Stimulated activated naive CD4-positive, alpha-beta T cell treated with Interleukin-2 at 50 U/mL for 16 hours (primary cell): Measurements from ENCODE around the gene SFXN5.
"Not testable (repeated sequence)": the region's sequence is repeated elsewhere in the genome, so short reads cannot be mapped to it uniquely, and the experiment has no call there.

ENCODE experiments used
- DNase-seq: peaks from one replicate; lab custom pipeline; 2025; lab: John Stamatoyannopoulos, UW

SFXN5 gene, protein sequence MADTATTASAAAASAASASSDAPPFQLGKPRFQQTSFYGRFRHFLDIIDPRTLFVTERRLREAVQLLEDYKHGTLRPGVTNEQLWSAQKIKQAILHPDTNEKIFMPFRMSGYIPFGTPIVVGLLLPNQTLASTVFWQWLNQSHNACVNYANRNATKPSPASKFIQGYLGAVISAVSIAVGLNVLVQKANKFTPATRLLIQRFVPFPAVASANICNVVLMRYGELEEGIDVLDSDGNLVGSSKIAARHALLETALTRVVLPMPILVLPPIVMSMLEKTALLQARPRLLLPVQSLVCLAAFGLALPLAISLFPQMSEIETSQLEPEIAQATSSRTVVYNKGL

DNA sequence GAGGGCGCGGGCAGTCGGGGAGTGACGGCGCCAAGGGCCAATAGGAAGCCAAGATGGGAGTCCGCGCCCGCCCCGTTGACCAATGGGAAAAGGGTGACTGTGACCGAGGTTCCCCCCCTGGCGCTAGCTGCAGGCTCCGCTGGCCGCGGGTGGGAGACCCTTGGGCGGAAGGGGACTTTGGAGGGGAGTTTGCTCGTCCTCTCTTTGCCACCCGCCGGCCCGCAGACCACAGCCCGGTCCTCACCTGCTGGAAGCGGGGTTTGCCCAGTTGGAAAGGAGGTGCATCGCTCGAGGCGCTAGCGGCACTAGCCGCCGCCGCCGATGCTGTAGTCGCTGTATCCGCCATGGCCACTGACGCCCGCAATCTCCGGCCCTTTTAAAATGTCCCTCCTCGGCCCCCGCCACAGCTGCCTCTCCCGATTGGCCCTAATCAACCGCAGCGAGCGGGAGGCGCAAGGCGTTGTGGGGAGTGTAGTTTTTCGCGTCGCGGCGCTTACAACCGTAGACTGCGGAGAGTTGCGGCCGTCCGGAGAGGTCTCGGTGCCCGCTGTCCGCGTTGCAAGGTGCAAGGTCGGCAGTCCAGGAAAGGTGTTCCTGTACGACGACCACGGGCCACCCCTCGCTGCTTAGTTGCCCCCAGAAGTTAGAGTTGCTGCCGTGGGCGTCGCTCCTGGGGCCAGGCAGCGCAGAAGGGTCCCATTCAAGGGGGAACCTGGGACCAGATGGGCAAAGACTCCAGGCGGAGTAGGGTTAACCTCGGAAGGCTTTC, at the start of gene SFXN5:
Gene SFXN5, minus strand, starts transcription at position 353 of the 769 bp plus-strand sequence. Its CDS starts 7 bp downstream, at position 346.
- DNase-seq = peak; percentile 93

DNA sequence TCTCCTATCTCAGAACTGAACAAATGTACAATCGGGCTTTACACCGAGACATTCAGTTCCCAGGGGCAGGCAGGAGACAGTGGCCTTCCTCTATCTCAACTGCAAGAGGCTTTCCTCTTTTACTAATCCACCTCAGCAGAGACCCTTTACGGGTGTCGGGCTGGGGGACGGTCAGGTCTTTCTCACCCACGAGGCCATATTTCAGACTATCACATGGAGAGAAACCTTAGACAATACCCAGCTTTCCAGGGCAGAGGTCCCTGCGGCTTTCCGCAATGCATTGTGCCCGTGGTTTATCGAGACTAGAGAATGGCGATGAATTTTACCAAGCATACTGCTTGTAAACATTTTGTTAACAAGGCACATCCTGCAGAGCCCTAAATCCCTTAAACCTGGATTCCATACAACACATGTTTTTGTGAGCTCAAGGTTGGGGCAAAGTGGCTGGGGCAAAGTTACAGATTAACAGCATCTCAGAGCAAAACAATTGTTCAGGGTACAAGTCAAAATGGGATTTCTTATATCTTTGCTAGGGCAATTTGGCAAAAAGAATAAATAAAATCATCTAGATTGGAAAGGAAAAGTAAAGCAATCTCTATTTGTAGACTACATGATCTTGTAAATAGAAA, 48.2 kb upstream of the SFXN5 start:
- DNase-seq = not testable (repeated sequence)

DNA sequence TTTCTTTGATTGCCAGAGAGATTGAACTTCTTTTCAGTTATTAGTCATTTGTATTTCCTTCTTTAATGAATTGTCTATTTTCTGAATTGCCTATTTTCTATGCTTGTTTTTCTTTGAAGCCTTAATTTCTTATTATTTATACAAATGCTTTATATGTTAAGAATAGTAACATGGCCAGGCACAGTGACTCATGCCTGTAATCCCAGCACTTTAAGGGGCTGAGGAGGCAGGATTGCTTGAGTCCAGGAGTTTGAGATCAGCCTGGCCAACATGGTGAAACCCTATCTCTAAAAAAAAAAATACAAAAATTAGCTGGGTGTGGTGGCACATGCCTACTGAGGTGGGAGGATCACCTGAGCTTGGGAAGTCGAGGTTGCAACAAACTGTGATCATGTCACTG, 45.9 kb upstream of the SFXN5 start:
- DNase-seq = no peak

DNA sequence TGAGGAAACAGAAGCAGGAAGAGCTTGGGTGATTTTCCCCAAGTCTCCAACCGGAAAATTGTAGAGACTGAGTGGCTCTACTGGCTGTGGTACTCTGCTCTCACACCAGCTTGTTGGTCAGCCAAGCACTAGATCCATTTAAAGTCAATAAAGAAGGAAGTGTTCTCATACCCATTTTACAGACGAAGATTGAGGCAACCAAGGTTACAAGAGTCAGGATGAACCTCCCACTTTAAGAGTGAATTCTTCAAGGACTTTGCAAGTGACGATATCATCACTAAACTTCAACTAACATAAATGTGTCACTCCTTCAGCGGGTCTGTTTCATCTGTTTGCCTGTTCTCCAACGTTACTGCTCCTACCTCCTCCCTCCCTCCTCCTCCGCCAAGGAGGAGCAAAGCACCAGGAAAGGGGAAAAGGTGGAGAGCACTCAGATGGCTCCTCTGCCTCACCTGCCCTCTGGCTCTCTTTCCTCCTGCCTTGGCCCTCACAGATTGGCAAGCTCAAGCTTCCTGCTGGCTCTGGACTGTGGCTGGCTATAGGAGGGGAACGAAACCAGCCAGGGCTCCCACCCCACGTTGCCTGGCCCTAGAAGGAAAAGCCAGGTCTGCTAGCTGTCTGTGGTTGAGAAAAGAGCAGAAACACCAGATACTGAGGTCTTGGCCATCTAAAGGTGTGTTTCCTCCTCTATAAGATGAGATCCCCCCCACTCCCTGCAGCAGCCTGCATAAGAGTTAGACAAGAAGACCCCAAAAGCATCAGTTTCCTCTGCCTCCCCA, 44.9 kb upstream of the SFXN5 start:
- DNase-seq = no peak

DNA sequence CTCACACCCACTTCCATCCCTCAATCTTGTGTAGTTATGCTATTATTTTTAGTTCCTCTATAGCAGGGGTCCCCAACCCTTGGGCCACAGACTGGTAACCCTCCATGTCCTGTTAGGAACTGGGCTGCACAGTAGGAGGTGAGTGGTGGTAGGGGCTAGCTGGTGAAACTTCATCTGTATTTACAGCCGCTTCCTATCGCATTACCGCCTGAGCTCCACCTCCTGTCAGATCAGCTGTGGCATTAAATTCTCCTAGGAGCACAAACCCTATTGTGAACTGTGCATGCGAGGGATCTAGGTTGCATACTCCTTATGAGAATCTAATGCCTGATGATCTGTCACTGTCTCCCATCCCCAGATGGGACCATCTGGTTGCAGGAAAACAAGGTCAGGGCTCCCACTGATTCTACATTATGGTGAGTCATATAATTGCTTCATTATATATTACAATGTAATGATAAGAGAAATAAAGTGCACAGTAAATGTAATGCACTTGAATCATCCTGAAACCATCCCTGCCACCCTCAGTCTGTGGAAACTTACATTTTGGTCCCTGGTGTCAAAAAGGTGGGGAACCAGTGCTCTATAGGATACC, 42.9 kb upstream of the SFXN5 start:
- no peak for DNase-seq

DNA sequence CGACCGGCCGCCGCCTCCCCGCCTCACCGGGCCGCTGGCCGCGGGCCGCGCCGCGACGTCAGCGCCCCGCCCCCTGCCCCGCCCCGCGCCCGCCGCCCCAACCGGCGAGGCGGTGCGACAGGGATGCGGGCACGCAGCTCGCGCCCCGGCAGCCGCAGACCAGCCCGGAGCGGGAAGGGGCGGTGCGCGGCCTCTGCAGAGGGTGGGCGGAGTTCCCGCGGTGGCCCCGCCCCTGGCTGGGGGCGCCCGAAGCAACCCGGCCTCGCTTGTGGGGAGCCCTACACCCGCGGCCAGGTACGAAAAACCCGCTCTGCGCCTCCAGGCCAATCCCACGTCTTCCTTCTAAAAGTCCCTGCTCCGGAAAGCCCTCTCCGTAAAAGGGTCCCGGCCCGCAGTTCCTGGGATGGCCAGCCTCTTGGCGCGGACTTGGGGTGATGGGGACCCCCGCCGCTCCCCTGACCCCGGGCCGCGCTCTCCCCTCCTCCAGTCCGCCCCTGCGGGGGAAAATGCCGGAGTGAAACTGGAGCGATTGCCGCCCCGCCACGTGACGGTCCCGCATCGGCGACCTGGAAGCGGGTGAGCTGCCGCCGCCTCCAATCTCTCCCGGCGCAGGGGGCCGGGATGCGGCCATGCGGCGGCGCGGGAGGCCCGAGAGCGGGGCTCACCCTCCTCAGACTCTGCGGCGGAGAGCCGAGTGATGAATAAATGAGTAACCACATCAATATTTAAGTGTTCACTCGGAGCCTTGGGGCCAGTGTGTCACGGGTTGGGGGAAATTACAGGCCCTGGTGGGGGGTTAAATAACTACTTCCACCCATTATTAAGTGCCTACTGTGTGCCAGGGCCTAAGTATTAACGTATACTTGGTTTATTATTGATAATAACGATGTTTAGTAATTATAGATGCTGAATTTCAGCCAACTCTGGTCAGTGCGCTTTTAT, 41.7 kb upstream of the SFXN5 start, which contains the start of gene RAB11FIP5:
Gene RAB11FIP5, minus strand, starts transcription at position 36 of the 942 bp plus-strand sequence. CDS start 171 bp downstream, outside the sequence.
- peak; percentile 75 for DNase-seq

DNA sequence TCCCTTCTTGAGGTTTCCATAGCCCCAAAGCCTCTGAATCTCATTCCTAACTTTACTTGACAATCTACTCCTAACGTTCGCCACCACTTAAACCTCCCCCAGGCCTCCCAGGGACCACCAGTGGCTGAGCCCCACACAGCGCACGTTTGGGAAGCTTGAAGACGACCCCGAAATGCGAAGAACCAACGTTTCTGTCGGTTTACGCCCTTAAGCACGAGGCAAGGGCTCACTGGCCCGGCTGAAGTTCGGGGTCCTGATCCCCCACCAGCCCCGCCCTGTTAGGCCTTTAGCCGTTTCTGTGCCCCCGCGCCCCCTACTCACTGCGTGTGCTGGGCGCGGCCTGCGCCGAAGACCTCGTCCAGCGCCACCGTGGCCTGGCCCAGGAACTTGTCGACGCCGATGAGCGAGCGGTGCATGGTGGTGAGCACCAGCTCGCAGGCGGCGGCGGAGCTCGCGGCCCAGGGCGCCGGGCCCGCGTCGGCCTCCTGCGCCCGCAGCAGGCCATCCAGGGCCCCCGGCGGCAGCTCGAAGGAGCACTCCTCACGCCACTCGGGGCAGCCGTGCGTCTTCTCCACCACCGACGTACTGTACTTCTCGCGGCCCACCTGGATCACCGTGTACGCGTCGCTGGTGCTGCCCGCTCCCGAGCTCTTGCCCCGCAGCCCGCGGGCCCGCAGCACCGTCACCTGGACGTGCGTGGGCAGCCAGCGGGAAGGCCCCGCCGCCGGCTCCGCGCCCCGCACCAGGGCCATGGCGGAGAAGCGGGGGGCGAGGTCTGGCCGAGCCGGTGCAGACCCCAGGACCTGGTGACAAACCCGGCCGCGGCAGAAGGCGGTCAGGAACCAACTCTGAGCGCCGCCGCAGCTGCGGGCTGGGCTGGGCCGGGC, 40.8 kb upstream of the SFXN5 start:
- no peak for DNase-seq

DNA sequence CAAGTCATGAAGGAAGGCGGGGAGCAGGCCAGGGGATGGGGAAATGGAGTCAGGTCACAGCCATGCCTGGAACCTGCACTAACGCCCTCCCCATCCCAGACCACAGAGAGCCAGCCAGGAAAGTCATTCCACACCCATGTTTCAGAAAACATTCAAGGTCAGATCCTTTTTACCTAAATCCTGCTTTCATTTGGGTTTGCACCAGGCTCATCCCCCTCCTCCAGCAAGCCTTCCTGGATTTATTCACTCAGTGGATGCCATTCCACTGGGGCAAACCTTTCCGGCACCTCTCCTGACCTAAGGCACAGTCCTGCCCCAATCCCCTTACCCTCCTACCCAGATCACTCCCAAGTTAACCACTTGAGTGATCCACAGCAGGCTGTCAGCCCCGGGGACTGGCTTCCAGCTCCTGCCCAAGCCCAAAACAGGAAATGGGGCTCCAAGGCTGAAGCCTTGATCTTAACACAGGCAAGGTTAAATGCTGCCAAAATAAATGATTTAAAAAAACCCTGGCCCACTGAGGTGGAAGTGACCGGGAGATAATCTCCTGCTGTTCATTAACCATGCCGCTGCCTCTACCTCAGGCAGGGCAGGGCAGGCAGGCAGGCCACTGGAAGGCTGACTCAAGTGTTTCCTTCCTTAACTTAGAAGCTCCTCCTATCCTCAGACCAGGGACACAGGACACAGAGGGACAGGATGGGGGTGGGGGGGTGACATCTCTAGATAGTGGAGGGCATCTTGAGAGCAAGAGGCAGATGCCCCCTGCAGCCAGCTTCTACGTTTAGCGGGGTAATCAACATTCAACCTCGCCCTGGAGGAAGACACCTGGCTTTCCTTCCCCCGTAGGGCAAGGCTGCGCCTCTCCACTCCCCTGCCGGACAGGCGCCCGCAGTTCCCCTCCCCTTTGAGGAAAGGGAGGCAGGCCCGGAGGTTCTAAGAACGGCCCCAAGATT, 39.8 kb upstream of the SFXN5 start:
- no peak for DNase-seq

DNA sequence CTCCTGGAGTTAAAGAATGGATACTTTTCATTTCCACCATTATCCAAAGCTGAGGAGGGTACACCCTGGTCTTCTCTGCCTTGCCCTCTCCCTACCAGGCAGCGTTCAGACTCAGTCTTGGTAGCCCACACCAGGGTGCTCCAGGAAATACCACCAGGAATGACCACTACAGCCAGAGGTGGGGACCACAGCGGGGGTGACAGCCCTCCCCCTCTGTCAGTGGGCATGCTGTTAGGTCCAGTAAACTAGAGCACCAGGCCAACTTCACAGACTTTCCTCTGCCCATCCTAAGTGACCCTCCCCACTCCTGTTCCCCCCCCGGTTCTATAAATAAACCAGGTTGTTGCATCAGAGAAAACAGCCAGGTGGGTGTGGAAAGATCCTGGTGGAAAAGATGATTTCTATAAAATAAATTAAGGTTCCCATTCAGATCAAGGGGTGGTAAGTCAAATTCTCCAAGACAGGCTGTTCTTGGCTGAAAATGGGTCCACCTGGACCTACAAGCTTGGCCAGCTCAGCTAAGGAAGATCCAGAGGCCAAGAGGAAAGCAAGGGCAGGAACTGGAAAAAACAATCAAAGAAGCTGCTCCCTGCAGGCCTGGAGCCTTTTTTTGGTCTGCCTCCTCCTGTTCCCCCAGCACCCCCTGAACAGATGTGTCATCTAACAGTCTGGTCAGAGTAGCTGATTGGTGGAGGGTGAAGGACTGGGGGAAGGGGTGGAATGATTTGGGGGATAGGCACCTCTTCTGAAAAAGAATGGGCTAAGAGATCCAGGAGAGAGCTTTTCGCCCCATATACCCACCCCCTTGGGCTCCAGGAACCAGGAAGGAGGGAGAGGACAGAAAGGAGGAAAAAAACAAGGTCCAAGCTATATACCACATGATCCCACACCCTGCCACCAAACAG, 38.9 kb upstream of the SFXN5 start:
- no peak for DNase-seq

DNA sequence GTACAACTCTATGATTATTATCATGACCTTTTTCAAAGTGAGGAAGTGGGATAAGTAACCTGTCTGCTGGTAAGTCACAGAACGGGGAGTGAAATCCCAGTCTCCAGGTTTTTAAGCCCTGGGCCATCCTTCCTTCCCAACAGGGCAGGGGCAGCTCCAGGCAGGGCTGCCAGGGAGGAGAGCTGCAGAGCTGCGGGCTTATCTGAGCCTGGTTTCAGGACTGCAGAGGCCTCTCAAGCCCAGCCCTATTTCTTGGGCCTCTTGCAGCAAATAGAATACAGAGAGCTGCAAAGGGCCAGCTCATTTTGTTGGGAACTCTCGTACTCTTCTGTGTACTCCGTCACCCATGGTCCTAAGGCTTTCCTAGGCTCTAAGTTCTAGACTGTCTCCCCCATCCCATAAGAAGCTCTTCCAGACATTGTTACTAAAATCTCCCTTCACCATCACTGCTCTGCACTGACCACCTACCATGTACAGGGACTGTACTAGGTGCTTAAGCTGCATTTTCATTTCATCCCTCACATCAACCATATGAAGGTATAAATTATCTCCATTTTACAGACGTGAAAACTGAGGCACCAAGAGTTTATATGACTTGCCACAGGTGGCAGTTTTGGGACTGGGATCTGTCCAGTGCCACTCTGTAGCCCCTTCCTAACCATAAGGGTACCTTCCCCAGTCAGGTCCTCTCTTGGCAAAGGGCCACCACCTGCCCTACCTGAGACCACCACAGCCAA, 38.1 kb upstream of the SFXN5 start:
- no peak for DNase-seq

DNA sequence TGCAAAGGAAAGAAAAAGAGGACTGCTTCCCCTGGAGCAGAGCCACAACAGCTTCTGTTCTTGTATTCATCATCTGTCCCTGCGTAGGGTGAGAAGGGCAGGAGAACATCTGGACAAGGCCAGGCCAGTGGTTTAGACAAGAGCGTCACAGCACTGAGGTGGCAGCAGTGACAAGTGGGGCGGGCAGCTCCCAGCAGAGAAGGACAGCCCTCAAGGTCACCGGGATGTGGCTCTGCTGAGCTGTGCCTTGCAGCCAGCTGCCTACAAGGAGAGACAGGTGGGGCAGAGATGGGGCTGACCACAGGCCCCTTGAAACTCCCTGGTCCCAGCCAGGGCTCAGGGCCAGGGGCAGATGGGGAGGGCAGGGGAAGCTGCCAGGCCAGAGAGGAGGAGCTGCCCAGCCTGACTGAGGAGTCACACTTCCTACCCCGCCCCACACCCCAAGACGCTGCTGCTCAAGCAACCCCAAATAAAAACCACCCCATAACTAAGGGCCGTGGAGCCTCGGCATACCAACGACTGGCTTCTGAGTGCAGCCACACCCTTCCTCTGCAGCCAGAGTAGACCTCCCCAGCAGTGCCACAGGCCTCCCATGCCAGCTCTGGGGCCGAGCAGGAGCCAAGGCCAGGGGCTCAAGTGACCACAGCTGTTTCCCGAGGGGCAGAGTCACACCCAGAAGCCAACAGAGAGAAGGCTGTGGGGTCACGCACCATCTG, 35.9 kb upstream of the SFXN5 start:
- no peak for DNase-seq

DNA sequence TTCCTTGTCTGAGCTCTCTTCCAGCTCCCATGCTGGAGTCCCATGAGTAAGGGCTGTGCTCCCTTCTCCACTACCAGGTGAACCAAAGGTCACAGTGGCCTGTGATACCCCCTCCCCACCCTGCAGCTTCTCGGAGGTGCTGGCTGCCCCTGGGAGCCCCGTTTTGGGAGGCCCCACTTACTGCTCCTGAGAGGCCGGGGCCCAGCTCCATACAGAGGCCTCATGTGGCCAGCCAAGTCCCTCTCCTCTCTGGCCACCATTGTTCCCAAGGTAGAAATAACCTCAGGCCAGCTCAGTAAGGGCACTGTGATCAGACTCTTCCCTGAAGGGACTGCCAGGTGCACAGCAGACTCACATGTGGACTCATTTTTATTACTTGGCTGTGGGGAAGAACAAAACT, 35.3 kb upstream of the SFXN5 start:
- DNase-seq = no peak

DNA sequence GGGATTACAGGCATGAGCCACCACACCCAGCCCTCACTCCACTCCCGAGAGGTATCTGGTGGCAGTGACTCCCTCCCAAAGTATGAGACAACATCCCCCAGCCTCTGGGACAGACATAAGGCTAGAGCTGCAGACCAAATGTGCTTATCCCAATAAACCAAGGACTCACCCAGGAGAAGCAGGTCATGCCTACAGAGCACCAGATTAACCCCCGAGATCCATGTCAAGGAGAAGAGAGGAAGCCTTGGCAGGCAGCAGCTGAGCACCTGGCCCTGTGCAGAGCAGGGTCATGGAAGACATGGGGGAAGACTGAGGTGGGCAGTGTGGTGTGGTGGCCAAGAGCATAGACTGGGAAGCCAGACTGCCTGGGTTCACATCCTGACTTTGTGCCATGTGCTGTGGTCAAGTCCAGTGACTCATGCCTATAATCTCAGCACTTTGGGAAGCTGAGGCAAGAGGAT, 34.0 kb upstream of the SFXN5 start:
- DNase-seq = no peak

DNA sequence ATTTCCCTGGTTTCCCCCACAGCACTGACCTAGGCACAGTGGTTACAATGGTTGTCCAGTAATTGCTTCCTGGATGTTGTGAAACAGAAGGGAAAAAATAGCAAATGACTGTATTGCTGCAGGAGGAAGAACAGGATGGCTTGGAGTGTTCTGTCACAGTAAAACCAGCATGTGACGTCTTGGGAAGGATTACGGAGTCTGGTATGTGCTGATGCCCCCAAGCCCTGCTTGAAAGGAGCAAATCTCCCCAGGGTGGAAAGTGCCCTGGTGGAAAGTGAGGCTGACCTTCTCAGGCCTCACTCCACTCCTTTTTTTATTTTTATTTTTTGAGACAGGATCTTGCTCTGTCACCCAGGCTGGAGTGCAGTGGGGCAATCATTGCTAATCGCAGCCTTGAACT, 33.4 kb upstream of the SFXN5 start:
- DNase-seq = no peak

DNA sequence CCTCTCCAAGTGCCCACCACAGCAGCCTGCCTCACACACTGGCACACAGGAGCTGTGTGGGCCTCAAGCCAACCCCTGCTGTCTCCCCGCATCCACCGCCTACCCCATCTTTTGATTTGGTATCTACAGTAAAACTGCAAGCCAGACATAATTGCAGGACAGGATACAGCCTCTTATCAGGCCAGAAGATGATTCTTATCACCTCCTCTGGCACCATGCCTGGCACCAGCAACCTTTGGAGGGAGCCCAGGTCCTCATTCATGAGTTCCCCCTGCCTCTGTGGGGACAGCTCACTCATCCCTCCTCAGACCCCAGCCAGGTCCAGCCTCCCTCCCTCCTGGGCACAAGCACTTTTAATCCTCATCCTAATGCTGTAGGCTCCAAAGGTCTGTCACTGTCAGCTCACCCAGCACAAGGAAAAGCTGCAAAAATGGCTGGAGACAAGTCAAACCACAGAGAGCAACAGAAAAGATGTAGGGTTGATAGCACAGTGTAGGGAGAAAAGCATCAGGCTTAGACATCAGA, 31.6 kb upstream of the SFXN5 start:
- DNase-seq = no peak
